ENCODE results near the gene BICD1. TPM values are rescaled to one million over a fixed set of nuclear protein-coding genes. Genes with fewer than 3 reads are reported as not detected.

Gene BICD1
- polyA plus RNA-seq, 2 of the 4 experiments (the other 2 are of a cell fraction): 13.0 to 24.3 TPM

GRCh38 chr12:32061033-32061432, 45.6 kb upstream of the BICD1 start:
- TF ChIP-seq ZFP36 (IDR thresholded peaks at IDR 0.05; ENCODE audit: borderline replicate concordance, partially characterized antibody) (no peak), POLR2AphosphoS2 (conservative IDR thresholded peaks at IDR 0.05; ENCODE audit: low read length) (no peak), BHLHE40 (IDR thresholded peaks at IDR 0.05; ENCODE audit: low read depth, low read length) (no peak), TFCP2L1 (CRISPR knock-in tag; IDR thresholded peaks at IDR 0.05) (no peak), HES2 (IDR thresholded peaks at IDR 0.05) (no peak), HOXB5 (CRISPR knock-in tag; IDR thresholded peaks at IDR 0.05) (no peak), CBX2 (IDR thresholded peaks at IDR 0.05; ENCODE audit: borderline replicate concordance, low read depth) (no peak), PBX3 (IDR thresholded peaks at IDR 0.05) (no peak), USF2 (IDR thresholded peaks at IDR 0.05) (no peak), TP53 (CRISPR knock-in tag; IDR thresholded peaks at IDR 0.05) (no peak), MAZ (IDR thresholded peaks at IDR 0.05; ENCODE audit: borderline replicate concordance, low read depth, low read length) (no peak), JUN (IDR thresholded peaks at IDR 0.05) (no peak), ZSCAN20 (CRISPR knock-in tag; IDR thresholded peaks at IDR 0.05) (no peak), PHF8 (IDR thresholded peaks at IDR 0.05; ENCODE audit: borderline replicate concordance, low read depth) (no peak), HMGXB4 (CRISPR knock-in tag; IDR thresholded peaks at IDR 0.05; ENCODE audit: borderline replicate concordance) (no peak), RARB (CRISPR knock-in tag; IDR thresholded peaks at IDR 0.05) (no peak)
- Histone ChIP-seq H3K9me3 (no peaks in the 10 kb centered on the region), H3K4me3 (no peak overlapping the region), H3K4me2 (peak overlapping the region; percentile 62; the same call in 1 of the 3 replicates), H3K4me1 (no peaks in the 10 kb centered on the region), H3K27ac (no peak overlapping the region)
- no peak for FAIRE-seq
- no peak for DNase-seq (ENCODE audit: low read depth in 1 of 2, low spot score in 1 of 2)
- ATAC-seq: peak in 1 of 2 experiments; percentile 22; a peak in 2 of 6 replicates
- WGBS (ENCODE audit: missing lambda C conversion rate): 94% methylated on average over 3 of the region's 3 CpGs
- ChIA-PET POLR2A (interaction anchor here (1.0 kb wide), 1 partner anchor 46 kb away, joined by 4 read pairs; no protein-coding TSS in a partner anchor), CTCF (interaction anchor here (0.5 to 4.2 kb wide), 44 partner anchors 7 to 875 kb away, joined by 3 to 42 read pairs (median 4); partner anchors contain the start of genes BICD1 and ETFBKMT)

GRCh38 chr12:32062881-32063280, 43.8 kb upstream of the BICD1 start:
- Histone ChIP-seq H3K4me1 (no peaks in the 10 kb centered on the region), H3K27ac (peak overlapping the region in 1 of 2 experiments; percentile 35; a peak in 1 of 6 replicates), H3K4me2 (no peak overlapping the region), H3K9me3 (no peaks in the 10 kb centered on the region), H3K4me3 (no peak overlapping the region)
- ATAC-seq (no peak), FAIRE-seq (no peak), DNase-seq (ENCODE audit: low read depth in 1 of 2, low spot score in 1 of 2) (no peak)
- WGBS (ENCODE audit: missing lambda C conversion rate): 71% methylated on average over 2 of the region's 2 CpGs
- ChIA-PET POLR2A (no interaction called here), CTCF (interaction anchor here (0.9 to 4.2 kb wide), 7 partner anchors 13 to 660 kb away, joined by 3 to 29 read pairs (median 3); partner anchors contain the start of gene BICD1)
- TF ChIP-seq EHF (CRISPR knock-in tag; IDR thresholded peaks at IDR 0.05) (no peak), CHD4 (IDR thresholded peaks at IDR 0.05; ENCODE audit: borderline replicate concordance) (no peak), HOXB5 (CRISPR knock-in tag; IDR thresholded peaks at IDR 0.05) (no peak), MAZ (IDR thresholded peaks at IDR 0.05; ENCODE audit: borderline replicate concordance, low read depth, low read length) (no peak), NR3C1 (IDR thresholded peaks at IDR 0.05) (no peak), JUNB (IDR thresholded peaks at IDR 0.05) (no peak)

GRCh38 chr12:32063796-32064195, 42.9 kb upstream of the BICD1 start:
- CTCF ChIA-PET: interaction anchor here (0.9 to 4.2 kb wide), 6 partner anchors 12 to 661 kb away, joined by 3 to 29 read pairs (median 6); partner anchors contain the start of gene BICD1
- no peak for TF ChIP-seq HDAC2 (IDR thresholded peaks at IDR 0.05)
- no peak for TF ChIP-seq ZFP36 (IDR thresholded peaks at IDR 0.05; ENCODE audit: borderline replicate concordance, partially characterized antibody)
- TF ChIP-seq ATOH8 (CRISPR knock-in tag; IDR thresholded peaks at IDR 0.05; ENCODE audit: low read depth): no peak
- TF ChIP-seq CHD2 (IDR thresholded peaks at IDR 0.05; ENCODE audit: low read length, partially characterized antibody): no peak
- TF ChIP-seq RNF2 (IDR thresholded peaks at IDR 0.05; ENCODE audit: borderline replicate concordance, low read depth): no peak
- no peak for TF ChIP-seq REST (IDR thresholded peaks at IDR 0.05)
- no peak for TF ChIP-seq RFX5 (IDR thresholded peaks at IDR 0.05)

More at GRCh38 chr12:32063796-32064195, 42.9 kb upstream of the BICD1 start:
- POLR2A ChIA-PET: no interaction called here
- DNase-seq (ENCODE audit: low read depth in 1 of 2, low spot score in 1 of 2) (no peak), FAIRE-seq (no peak), ATAC-seq (no peak)
- H3K27ac ChIP-seq: no peak overlapping the region
- H3K4me3 ChIP-seq: no peak overlapping the region
- H3K9me3 ChIP-seq: no peaks in the 10 kb centered on the region
- peaks cover 5% of the 10 kb centered on the region for H3K4me1 ChIP-seq
- H3K4me2 ChIP-seq: no peak overlapping the region
- 84% methylated on average over 4 of the region's 4 CpGs for WGBS (ENCODE audit: missing lambda C conversion rate)
